ENCODE measurements around the gene FEN1.
A peak's percentile ranks its signal among the peaks of the same experiment; 100 is the strongest.

FEN1 gene

DNA sequence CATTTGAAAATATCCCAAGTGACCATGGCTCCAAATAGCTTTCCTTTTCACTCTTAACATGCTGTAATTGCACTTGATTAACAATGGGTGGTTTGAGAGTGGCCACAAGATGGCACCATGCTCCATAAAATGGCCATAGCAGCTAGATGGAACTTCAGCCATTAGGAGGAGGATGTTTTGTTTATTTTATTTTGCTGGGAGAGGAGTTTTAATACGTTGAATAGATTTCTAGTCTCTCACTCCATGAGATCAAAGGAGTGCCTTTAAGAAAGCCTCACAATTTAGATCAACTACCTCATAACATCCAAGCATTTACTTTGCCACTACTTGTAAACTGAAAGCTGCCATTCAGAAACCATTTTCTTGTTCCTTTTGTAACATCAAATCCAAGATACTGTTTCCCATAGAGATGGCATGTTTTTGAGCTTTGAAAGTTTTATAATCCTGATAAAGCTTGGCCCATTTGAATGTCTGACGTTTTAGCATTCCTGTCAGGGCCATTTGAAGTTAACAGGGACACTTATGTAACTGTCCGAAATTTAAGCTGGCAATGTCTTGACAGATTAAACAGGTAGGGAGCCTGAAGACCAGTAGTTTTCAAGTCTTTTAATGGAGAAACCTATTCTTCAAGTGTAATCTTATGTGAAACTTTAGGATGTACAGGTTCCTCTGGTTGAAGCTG is 4.7 kb downstream of the FEN1 start:
- DNase-seq, result peak; percentile 76

DNA sequence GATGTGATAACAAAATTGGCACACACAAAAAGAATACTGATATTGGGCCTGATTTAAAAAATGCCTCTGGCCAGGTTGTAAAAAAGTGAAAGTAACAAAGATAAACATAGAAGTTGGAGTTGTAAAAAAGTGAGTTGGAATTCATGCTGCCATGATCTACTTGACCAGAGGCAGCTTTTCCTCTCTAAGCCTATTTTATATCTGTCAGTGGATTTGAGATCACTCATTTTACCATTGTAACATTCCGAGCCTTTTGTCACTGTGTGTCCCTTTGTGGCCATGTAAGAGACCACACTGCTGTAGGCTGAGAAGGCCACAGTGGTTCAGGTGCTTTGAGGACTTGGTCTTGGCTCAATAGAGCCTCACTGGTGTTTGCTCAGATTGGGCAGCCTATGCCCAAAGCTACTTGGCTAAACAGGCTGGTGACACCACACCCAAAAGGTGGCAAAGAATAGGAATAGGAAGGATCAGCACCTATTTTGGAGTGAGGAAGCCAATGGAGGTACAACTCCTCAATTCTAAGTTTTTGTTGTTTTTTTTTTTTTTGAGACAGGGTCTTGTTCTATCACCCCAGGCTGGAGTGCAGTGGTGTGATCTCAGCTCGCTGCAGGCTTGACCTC is 7.1 kb downstream of the FEN1 start:
- DNase-seq, result no peak

DNA sequence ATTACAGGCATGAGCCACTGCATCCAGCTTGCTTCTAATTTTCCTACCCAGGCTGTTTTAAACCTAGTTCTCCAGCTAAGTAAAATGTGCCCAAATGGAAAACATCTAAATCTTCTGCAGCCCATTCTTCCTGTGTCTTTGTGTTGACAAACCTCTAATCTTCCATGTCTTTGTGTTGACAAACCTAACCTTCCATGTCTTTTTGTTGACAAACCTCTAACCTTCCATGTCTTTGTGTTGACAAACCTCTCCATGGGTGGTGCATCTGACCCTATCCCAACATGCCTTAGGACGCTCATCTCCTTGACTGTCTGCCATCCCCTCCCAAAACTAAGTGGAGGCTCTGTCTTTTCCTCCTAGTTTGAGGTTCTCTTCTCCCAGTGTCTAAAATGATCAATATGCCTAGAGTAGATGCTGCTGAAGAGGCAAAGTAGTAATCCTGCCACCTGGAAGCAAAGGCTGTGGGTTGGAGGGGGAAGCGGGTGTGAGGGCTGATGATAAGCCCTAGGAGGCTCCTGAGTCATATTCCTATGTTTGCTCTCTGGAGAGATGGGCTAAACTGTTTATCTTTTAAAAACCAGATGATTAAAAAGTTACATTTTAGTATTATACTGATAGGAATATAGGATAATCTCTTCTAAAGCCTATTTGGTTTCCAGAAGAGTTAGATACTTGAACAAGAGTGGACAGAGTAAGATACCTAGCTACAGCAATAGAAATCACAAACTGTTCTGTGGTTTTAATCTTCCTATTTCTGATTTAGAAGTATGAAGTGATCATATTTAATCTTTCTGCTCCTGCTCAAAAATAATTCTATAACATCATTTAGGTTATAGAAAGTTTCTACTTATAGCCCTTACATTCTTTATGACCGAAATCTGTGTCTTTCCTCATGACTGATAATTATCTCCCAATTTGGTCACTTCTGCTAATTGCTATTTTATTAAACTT is 7.9 kb downstream of the FEN1 start:
- DNase-seq, result no peak

DNA sequence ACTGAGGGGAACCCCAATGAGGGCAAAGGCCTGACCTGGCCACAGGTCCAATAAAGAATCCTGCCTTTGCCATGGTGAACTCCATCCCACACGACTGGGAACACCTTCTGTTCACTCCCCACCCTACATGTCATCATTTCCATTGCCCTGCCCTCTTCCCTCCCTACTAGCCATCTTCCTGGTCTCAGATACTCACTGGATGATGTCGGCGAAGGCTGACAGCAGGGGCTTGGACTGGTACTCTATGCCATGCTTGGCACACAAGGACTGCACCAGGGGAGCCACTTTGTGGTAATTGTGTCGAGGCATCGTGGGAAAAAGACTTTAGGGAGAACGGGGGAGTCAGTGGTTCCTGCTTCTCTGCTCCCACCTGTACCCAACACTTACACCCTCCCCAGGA is 9.9 kb downstream of the FEN1 start:
- no peak for DNase-seq

DNA sequence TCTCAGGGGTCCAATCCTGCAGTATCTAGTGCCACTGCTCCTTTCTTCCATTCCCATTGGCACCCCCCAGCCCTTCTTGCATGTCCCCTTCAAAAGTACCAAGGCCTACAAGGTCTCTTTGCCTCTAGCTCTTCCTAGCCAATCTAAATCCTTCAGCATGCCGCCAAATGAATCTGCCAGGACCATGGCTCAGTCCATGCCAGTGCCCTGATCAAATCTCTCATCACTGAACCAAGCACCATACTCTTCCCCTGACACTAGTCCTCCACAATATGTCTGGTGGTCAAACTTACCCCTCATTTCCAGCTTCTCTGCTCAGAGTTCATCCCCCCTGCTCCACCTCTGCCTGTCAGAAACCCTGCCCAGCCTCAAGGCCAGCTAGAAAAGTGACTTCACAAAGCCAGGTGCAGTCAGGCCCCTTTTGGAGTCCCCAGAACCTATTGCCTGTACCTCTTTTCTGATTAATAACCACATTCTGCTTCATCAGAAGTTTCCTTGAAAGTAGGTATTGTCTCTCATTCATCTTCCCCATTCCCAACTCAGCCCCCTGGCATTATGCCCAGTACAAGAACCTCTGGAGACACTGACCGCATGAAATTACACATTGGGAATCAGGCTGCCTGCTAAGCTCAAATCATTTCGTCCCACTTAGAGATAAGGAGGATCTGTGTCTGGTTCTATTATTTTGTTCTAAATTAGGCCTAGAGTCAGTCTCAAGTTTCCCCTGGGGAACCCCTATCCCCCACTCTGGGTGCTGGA is 11.4 kb downstream of the FEN1 start:
- no peak for DNase-seq

DNA sequence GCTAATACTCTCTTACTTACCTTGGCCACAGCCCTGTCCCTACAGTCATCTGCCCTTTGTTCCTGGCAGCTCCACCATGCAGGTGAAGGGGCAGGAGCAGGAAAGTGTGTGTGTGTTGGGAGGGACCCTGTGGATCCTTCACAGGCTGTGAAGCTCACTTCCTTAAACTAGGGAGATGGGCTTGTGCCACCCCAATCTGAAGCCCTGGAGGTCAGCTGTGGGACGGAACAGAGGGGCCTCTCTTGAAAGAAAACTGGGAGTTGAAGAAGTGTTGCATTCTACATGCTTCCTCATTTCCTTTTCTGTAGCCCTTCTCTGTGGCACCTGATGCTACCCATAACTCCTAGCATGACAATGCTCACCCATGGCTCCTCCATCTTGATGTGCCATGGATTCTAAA is 12.4 kb downstream of the FEN1 start:
- DNase-seq, result no peak

GRCh38 chr11:61806785-61807184 is 14.1 kb downstream of the FEN1 start:
- DNase-seq, result no peak

DNA sequence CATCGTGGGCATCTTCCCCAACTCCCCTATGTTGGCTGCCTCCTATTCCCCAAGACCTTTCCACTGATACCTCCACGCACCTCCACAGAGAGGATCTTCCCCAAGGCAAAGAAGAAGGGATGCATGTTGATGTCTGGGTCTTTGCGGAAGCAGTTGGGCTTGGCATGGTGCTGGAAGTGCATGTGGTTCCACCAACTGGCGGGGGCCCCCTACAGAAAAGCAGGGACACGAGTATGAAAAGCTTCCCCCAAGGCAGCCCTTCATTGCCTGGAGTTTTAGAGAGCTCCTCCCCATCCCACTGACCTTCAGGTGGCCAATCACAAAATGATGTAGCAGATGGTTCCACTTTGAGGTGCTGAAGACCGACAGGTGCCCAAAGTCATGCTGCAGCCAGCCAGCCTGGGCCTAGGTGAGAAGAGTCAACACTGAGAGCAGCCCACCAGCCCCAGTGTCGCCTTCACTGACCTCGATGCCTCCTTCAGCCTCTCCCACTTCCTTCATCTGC is 18.0 kb downstream of the FEN1 start:
- no peak for DNase-seq

- no peak for DNase-seq
These were observed 19.1 kb downstream of the FEN1 start for GRCh38 chr11:61811831-61812230.

DNA sequence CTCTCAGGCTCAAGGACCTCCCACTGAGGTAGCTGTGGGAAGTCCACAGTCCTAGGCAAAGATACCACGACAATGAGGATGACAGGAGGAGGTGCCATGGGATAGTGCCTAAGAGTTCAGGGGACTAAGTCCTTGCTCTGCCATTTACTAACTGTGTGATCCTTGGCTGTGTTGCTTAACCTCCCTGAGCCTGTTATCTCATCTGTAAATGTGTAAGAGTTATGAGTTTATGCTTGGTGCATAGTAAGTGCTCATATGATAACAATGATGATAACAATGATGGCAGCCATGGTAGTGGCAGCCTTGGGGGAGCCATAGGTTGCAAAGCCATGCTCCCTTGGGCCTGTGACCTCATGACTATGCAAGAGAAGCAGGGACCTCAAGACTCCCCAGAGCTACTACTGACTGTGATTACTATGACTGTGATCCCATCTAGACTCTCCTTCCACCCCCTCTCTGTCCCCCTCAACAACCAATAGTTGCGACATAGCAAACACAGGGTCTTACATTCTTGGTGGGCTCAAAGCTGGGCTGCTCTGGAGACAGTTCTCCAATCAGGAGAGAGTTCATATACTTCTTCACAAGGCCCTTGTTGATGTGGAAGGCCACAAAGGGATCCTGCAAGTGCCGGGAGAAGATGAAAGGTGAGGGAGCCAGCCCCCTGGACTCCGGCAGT is 20.2 kb downstream of the FEN1 start:
- DNase-seq, result no peak

DNA sequence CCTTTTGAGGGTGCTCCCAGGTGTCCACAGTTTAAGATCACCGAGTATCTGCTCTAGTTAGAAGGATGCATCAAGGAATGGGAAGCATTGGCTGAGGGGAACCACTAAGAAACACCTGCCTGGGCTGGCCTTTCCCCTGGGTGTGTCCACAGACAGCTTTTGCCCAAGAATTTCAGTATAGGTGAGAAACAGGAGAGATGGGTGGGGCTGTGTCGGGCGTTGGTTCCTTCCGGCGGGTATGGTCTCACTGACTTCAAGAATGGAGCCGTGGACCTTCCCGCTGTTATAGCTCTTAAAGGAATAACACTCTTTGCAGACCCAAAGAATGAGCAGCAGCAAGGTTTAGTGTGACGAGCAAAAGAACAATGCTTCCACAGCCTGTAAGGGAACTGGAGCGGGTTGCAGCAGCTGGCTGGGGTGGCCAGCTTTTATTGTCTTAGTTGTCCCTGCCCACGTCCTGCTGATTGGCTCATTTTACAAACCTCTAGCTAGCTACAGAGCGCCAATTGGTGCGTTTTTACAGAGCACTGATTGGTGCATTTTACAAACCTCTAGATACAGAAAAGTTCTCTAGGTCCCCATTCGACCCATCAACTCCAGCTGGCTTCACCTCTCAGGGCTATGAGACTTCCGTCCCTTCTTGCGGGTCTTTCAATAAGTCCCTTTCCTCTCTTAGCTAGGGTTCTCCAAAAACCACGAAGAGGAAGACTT is 21.7 kb downstream of the FEN1 start:
- no peak for DNase-seq

DNA sequence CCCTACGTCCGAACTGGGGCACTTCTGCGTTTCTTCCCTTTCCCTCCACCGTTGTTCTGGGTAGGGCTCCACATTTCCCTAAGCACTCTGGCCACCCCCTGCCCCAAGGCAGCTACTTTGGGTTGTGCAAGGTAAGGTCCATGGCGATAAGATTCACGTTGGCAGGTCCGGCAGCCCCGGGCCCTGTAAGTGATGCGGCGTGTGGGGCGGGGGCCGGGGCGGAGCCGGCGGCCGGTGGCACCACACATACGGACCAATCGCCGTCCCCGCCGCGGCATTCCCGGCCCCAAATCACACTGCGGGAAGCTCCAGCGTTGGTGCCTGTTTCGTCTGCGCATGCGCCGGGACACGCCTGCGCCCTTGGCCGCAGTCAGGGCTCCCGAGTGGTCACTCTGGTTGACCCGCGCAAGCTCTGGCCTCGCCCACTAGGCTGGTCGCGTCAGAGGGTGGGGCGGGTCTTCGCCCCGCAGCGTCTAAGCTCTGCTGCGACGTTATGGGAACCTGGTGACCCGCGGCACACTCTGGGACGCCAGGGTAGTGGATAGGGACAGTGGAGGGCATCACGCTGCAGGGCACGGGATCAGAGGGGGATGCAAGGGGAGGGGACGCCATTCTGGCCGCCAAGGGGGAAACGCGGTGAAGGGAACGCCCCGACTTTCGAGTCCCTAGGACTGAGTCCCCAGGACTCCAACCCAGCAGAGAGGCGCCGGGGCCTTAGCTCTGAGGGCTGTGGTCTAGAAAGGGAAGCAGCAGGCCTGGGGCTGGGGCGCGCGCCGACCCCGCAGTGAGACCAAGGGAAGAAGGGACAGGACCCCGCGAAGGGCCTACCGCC is 22.5 kb downstream of the FEN1 start:
- peak; percentile 29 for DNase-seq

- peak; percentile 35 for DNase-seq
These were observed 23.4 kb downstream of the FEN1 start for GRCh38 chr11:61815790-61816735.

DNA sequence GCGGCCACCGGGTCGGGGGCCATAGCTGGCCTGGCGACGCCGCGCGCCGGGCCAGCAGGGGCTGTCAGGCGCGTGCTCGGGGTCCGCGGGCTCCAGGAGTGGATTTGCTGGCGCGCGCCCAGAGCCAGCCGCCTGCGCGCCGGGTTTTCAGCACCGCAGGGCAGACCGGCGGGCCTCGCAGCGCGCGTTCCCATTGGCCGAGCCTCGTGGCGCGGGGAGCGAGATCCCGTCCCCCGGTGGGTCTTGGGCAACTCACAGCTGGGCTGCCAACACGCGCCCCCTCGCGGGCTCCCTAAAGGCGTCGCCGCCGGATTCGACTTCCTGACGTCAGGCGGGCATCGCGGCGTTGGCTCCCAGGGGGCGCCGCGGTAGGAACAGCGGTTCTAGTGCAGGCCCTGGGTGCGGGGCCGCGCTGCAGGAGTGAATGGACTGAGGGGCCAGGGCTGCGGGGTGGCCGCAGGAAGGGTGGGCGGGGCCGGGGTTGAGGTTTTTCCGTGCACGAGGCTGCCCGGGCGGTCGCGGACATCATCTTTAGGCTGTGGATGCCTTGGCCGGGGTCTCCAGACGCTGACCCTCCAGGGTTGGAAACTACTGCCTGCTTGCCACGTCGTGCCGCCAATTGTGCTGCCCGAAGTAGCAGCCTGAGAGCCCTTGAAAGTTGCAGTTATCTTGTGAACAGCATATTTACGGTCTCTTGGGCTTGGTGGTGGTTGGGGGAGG is 24.2 kb downstream of the FEN1 start, which contains the start of gene FADS1:
TSS of gene FADS1 (minus strand) at position 268 of the 720 bp plus-strand sequence. CDS start at position 194, 74 bp downstream.
- DNase-seq, result peak; percentile 58

GRCh38 chr11:61817471-61818202 is 24.9 kb downstream of the FEN1 start:
- DNase-seq, result no peak

GRCh38 chr11:61820174-61820573 is 27.5 kb downstream of the FEN1 start:
- no peak for DNase-seq

- no peak for DNase-seq
These were observed 34.3 kb downstream of the FEN1 start for GRCh38 chr11:61826930-61827570.

All from CD4-positive, alpha-beta T cell treated with Interleukin-4 for 4 hours (primary cell).